ENCODE measurements around the gene DHX29.

DNA sequence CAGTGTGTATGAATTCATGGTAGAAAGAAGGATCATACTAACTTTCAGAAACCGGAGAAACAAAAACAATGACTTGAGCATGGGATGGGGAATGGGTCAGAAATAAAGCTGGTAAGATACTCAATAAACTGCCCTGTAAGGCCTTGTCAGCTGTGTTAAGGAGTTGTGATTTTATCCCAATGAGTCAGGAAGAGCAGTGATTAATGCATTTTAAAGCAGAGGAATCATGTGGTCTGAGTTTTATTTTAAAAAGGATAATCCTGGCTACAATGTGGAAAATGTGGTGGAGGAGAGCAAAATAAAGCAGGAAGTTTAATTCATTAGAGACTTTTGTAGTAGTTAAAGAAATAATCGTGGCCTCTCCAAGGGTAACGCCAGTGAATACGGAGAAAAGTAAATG, 28.7 kb downstream of the DHX29 start:
- TF ChIP-seq GATA3 (IDR thresholded peaks at IDR 0.05; ENCODE audit: low read depth, low read length) (no peak), GATA2 (IDR thresholded peaks at IDR 0.05; ENCODE audit: low read depth, low read length) (no peak)

All from SH-SY5Y (cell line).